Amniotic stem cell (primary cell): ENCODE data around the gene MBD3L2B.

Source experiments
- DNase-seq: peaks from one replicate; lab custom pipeline; 2025; lab: John Stamatoyannopoulos, UW

The MBD3L2B gene

GRCh38 chr19:7010722-7011593 is 10.3 kb downstream of the MBD3L2B start:
- DNase-seq = no peak

DNA sequence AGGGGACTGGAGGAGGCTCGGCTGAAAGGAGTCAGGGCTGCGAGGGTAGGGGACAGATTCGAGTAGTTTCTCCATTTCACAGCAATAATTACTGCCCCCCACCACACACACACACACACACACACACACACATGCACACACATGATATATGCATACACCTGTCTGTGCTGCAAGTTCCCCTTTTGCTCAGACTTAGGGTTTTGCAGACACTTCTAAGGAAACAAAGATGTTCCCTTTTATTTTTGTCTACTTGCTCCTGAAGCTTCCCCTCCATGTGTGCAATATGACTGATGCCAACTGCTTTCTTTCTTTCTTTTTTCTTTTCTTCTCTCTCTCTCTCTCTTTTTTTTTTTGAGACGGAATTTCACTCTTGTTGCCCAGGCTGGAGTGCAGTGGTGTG is 13.4 kb downstream of the MBD3L2B start:
- no peak for DNase-seq

DNA sequence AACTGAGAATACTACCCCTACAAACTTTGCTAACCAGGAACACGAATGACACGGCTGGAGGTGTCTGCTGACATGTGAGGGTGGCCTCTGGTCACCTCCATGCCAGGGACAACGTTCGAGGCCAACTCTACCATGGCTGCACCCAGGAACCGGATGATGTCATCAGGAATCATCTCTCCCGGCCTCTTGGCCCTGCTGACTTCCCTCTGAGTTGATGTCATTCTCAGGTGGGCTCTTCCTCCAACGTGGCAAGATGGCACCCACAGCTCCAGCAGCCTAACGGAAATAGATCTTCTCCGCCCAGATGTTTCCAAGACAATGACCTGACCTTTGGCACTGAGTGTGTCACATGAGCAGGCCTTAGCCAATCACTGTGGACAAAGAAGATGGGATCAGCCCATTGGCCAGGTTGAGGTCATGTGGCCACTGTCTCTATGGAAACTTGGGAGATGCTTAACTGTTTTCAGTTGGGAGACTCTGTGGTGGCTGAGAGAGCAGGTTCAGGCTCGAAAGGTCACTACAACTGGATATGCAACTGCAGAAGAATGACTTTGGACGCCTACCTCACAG is 15.0 kb downstream of the MBD3L2B start:
- DNase-seq = no peak

GRCh38 chr19:7004313-7004931 is 16.8 kb downstream of the MBD3L2B start:
- DNase-seq = no peak

DNA sequence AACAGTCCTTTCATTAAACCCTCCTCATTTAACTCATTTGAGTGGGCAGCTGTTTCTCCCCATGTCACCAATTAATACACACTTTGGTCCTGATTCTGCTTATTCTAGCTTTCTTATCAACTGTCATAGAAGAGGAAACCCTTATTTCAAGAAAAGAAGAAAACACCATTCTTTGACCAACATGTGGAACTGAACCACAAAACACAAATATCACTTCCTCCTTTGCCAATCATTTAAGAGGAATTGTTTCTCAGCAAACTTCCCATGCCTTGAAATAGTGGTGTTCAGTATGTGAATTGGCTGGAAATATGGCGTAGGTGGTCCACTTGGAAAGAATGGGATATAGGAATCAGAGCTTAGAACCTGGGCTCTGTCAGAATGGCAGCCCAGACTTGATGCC is 20.4 kb downstream of the MBD3L2B start:
- DNase-seq = no peak

- DNase-seq = no peak
These were observed 20.9 kb downstream of the MBD3L2B start for GRCh38 chr19:7000333-7000732.

- no peak for DNase-seq
These were observed 21.3 kb downstream of the MBD3L2B start for GRCh38 chr19:6999933-7000332.

DNA sequence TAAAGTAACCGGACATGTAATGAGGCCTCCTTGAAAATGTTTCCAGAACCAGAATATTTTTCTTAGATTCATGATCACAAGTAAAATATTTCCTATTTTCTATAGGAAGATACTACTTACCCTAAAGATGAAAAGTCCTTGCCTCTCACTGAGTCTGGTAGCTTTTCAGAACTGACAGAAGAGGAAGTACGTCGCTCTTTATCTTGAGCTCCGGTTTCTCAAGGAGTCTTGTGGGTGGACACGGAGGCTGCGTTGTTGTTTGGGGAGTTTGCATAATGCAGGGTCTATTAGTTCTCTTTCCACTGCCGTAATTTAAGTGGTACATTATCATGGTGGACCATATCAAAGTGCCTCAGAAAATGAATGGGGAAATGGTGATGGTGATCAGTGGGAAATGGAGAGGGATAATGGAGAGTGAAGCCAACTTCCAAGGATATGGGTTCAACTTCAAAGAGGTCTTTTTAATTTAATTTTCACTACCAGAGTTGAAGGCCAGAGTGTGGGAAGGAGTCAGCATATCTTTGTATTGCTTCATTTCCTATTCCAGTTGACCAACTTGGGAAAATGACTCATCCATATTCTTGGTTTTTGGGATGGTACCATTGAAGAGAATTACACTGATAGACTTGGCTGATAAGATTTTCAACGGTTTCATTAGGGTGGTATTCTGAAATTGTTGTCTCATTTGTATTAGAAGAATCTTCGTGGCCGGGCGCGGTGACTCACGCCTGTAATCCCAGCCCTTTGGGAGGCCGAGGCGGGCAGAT is 23.4 kb downstream of the MBD3L2B start:
- DNase-seq = no peak

DNA sequence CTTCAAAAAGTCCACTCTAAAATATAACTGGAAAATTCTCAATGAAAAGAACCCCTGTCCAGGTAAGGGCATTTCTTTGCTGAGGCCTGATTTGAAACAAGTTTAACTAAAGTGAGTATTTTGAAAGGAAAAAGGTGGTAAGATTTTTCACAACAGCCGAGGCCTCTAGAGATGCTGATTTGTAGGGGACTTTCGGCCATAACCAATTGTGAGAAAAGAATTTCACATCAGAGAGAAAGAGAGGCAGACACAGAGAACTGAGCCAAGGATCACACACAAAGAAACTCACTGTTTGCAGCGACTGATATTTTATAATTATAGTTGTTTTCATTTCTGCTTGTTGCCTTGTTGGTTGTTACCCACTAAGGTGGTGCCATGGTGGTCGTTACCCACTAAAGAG is 24.4 kb downstream of the MBD3L2B start:
- no peak for DNase-seq

- no peak for DNase-seq
These were observed 26.2 kb downstream of the MBD3L2B start for GRCh38 chr19:6995054-6995453.

DNA sequence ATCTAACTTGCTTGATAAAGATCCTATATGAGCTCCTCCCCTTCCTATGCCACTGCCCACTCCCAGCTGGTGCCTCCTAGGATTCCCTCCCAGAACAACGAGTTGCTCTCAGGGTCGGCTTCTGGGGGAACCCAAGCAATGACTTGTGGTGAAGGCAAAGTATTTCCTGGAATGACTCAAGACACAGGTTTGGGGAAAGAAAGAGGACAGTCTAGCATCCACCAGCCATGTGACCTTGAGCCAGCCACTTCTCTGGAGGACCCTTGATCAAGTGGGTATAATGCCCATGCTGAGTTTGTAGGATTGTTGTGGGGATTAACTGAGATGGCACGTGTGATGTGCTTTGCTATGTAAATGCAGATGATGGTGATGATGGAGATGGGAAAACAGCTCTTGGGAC is 33.0 kb downstream of the MBD3L2B start:
- no peak for DNase-seq

DNA sequence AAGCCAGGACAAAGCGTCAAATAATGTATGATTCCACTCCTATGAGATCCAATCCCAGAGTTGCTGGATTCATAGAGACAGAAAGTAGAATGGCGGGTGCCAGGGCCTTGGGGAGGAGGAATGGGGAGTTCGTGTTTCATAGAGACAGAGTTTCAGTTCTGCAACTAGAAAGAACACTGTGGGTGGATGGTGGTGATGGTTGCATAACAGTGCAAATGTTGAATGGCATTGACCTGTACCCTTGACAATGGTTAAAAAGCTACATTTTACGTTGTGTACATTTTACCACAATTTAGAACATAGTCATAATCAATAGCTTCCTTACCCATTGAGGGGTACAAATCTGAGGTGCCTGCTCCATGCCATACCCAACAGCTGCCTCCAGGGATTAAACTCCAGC is 33.4 kb downstream of the MBD3L2B start:
- DNase-seq = no peak

GRCh38 chr19:6983448-6983847 is 37.8 kb downstream of the MBD3L2B start:
- no peak for DNase-seq

DNA sequence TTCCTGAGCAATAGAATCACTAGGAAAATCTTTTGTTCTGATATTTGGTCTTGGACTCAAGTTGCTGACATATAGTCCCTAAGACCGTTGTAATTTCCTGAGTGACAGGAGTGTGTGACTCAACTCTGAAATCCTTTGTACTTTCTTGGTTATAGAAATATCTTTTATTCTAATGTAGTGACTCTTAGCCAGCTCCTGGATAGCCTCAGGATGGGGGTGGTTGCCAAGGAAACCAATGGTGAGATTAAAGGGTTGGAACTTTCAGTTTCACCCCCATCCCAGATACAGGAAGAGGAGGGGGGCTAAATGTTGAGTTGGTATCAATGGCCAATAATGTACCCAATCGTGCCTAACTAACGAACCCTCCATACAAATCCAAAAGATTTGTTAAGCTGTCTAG is 41.8 kb downstream of the MBD3L2B start:
- DNase-seq = no peak

DNA sequence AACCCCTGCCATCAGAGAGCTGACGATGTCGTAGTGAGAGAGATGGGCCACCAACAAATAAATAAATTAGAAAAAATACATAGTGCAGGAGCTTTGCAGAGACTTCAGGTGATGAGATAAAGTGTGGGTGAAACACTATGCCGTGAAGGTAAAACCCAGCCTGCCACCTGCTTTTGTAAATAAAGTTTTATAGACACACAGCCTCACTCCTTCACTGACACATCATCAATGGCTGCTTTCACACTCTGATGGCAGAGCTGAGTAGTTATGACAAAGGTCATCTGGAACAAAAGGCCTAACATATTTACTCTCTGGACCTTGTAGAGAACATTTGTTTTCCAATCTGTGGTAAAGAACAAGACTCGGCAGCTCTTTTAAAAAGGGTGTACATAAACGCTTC is 45.0 kb downstream of the MBD3L2B start:
- DNase-seq = no peak

- DNase-seq = no peak
These were observed 49.9 kb downstream of the MBD3L2B start for GRCh38 chr19:6971366-6971765.

GRCh38 chr19:6970443-6970842 is 50.8 kb downstream of the MBD3L2B start:
- DNase-seq = no peak

DNA sequence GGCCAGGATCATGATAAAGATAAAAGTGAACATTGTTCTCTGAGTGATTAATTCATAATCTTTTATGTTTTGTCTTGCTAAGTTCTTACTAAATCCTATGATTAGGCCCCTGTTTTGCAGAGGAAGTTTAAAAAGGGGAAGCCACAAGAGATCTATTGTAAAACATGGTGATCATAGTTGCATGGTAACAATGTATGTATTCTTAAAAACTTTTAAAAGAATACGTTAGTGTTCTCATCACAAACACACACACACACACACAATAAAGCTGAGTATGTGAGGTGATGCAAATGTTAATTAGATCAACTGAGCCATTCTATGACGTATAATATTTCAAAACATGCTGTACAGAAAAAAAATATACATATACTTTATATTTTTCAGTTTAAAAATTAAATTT is 51.2 kb downstream of the MBD3L2B start:
- DNase-seq = no peak

DNA sequence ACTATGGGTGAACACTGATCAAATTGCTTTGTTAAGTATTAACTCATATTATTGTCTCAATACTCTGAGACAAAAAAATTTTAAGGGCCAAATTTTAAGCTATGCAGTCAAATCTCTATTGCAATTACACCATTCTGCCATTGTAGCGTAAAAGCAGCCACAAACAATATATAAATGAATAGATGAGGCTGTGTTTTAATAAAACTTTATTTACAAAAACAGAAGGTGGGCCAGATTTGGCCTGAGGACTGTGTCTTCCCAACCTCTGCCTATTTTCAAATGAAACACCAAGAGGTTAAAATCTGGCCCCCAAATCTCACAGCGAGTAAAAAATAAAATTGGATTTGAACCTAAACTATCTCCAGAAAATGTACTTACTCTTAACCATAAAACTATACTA is 51.7 kb downstream of the MBD3L2B start:
- DNase-seq = no peak
